Muscle layer of colon (tissue), 2 donors: ENCODE results near the gene KDM1A.
"Not testable (repeated sequence)": the region's sequence is repeated elsewhere in the genome, so short reads cannot be mapped to it uniquely, and the experiment has no call there.

ENCODE experiments used
- H3K27ac ChIP-seq: one replicate; pipeline ENCODE4 v1.7.0; 2013; ENCODE audit warnings: low read depth, mild to moderate bottlenecking, low read length, moderate library complexity
- H3K27me3 ChIP-seq, 2 donors: one replicate each; pipeline ENCODE4 v1.7.0; 2013; ENCODE audit warnings: low read length in 2 of 2, mild to moderate bottlenecking in 2 of 2; ENCODE audit not compliant: insufficient read depth in 2 of 2, control insufficient read depth in 1 of 2
- H3K36me3 ChIP-seq: one replicate; pipeline ENCODE4 v1.7.0; 2013; ENCODE audit warnings: mild to moderate bottlenecking, low read length; ENCODE audit not compliant: insufficient read depth
- H3K4me1 ChIP-seq: one replicate; pipeline ENCODE4 v1.7.0; 2013; ENCODE audit warnings: mild to moderate bottlenecking, low read length; ENCODE audit not compliant: insufficient read depth
- H3K4me3 ChIP-seq, 2 donors: one replicate each; pipeline ENCODE4 v1.7.0; 2013; ENCODE audit warnings: low read length in 2 of 2, low read depth in 1 of 2, mild to moderate bottlenecking in 1 of 2, moderate library complexity in 1 of 2
- H3K9ac ChIP-seq: one replicate; pipeline ENCODE4 v1.7.0; 2013; ENCODE audit warnings: low read length
- H3K9me3 ChIP-seq: one replicate; pipeline ENCODE4 v1.7.0; 2013; ENCODE audit warnings: mild to moderate bottlenecking, low read length
- donor health status: abdominal sarcoma.
- donor health status: Adenocarcinoma of cecum.

Gene KDM1A

GRCh38 chr1:22992384-22992783, 26.9 kb upstream of the KDM1A start:
- H3K9ac ChIP-seq, H3K4me1 ChIP-seq, H3K9me3 ChIP-seq, H3K36me3 ChIP-seq, H3K27me3 ChIP-seq, H3K4me3 ChIP-seq, H3K27ac ChIP-seq: not testable (repeated sequence)

DNA sequence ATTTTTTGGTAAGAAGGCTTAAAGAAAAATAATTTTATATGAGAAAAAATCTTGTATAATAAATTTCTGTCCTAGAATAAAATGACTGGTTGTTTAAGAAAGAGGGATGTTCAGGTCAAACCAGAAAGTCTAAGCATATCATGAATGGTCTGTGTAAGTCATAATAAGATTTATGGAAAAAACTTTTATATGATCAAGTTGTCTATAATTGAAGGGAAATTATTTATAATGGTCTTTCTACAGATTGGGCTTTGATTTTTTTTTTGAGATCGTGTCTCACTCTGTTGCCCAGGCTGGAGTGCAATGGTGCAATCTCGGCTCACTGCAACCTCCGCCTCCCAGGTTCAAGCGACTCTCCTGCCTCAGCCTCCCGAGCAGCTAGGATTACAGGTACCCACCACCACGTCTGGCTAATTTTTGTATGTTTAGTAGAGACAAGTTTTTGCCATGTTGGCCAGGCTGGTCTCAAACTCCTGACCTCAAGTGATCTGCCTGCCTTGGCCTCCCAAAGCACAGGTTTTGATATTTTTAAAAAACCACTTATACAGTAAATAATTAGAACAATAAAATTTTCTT, 26.0 kb upstream of the KDM1A start:
- not testable (repeated sequence) for H3K9me3 ChIP-seq, H3K9ac ChIP-seq, H3K4me3 ChIP-seq, H3K4me1 ChIP-seq, H3K27ac ChIP-seq, H3K27me3 ChIP-seq, H3K36me3 ChIP-seq

DNA sequence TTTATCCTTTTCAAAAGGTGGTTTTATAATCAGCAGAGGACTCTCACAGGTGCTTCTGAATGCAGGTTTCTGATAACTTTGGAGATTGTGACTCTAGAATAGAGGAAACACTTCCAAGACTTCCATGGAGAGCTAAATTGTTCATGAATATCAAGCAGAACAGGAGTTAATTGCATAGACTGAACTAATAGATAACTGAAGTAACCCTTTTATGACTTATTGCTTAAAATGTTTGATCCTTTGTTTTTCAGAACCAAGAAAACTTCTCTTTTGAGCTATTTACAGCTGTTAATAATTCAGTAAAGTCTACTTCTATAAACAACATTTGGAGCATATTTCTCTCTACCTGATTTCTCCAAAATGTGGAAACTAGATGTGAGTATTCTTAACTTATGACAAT, 23.5 kb upstream of the KDM1A start:
- Histone ChIP-seq H3K27ac (no peak overlapping the region), H3K27me3 (no peaks in the 10 kb centered on the region), H3K9me3 (no peaks in the 10 kb centered on the region), H3K9ac (no peak overlapping the region), H3K36me3 (no peaks in the 10 kb centered on the region), H3K4me3 (no peak overlapping the region), H3K4me1 (no peaks in the 10 kb centered on the region)

- H3K27me3 ChIP-seq, H3K27ac ChIP-seq, H3K4me1 ChIP-seq: not testable (repeated sequence)
These were observed 21.7 kb upstream of the KDM1A start for GRCh38 chr1:22997528-22997927.

GRCh38 chr1:23000133-23000532, 19.1 kb upstream of the KDM1A start:
- H3K36me3 ChIP-seq, H3K27ac ChIP-seq, H3K4me1 ChIP-seq, H3K27me3 ChIP-seq, H3K9ac ChIP-seq, H3K9me3 ChIP-seq, H3K4me3 ChIP-seq: not testable (repeated sequence)

More at GRCh38 chr1:22997528-22997927, 21.7 kb upstream of the KDM1A start:
- H3K9ac ChIP-seq, H3K4me3 ChIP-seq, H3K9me3 ChIP-seq, H3K36me3 ChIP-seq: not testable (repeated sequence)

- not testable (repeated sequence) for H3K27ac ChIP-seq, H3K4me1 ChIP-seq, H3K4me3 ChIP-seq
These were observed 17.1 kb upstream of the KDM1A start for GRCh38 chr1:23002218-23002617.

GRCh38 chr1:23004112-23004511, 15.2 kb upstream of the KDM1A start:
- no peak overlapping the region for H3K4me3 ChIP-seq
- no peaks in the 10 kb centered on the region for H3K4me1 ChIP-seq
- no peaks in the 10 kb centered on the region for H3K27me3 ChIP-seq
- no peak overlapping the region for H3K27ac ChIP-seq
- no peak overlapping the region for H3K9ac ChIP-seq
- no peaks in the 10 kb centered on the region for H3K36me3 ChIP-seq
- H3K9me3 ChIP-seq = no peaks in the 10 kb centered on the region

More at GRCh38 chr1:23002218-23002617, 17.1 kb upstream of the KDM1A start:
- H3K9ac ChIP-seq, H3K36me3 ChIP-seq, H3K9me3 ChIP-seq, H3K27me3 ChIP-seq: not testable (repeated sequence)

DNA sequence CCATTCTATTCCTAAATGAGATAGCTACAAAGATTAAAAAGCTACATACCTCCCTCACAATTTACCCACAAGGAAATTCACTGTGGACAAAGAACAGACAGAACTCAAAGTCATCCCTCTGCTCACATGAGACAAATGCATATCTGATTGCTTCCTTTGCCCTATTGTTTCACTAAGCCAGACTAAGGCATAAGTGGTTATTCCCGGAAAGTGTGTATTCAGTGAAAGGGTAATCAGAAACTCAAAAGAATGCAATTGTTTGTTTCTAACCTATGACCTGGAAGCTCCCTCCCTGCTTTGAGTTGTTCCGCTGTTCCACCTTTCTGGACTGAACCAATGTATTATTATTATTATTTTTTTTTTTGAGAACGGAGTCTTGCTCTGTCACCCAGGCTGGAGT, 14.5 kb upstream of the KDM1A start:
- H3K27me3 ChIP-seq, H3K4me1 ChIP-seq, H3K9me3 ChIP-seq, H3K27ac ChIP-seq, H3K4me3 ChIP-seq, H3K9ac ChIP-seq, H3K36me3 ChIP-seq: not testable (repeated sequence)

GRCh38 chr1:23007106-23007505, 12.2 kb upstream of the KDM1A start:
- H3K4me1 ChIP-seq = no peaks in the 10 kb centered on the region
- H3K27me3 ChIP-seq = no peaks in the 10 kb centered on the region

DNA sequence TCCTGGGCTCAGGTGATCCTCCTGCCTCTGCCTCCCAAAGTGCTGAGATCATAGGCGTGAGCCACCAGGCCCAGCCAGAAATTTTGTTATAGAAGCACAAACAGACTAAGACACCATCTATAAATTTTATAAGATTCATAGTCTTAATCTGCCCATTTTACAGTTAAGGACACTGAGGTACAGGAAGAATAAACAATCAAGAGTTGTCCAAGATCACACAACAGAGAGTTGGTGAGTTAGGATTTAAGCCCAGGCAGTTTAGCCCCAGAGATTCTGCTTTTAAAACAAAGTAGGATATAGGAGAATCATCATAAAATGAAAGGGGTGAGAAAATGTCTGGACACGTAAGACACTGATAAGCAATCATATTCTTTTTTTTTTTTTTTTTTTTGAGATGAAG, 10.4 kb upstream of the KDM1A start:
- Histone ChIP-seq H3K27ac (no peak overlapping the region), H3K9me3 (no peaks in the 10 kb centered on the region), H3K4me3 (no peak overlapping the region), H3K36me3 (no peaks in the 10 kb centered on the region), H3K9ac (no peak overlapping the region), H3K27me3 (no peaks in the 10 kb centered on the region), H3K4me1 (no peaks in the 10 kb centered on the region)

More at GRCh38 chr1:23007106-23007505, 12.2 kb upstream of the KDM1A start:
- Histone ChIP-seq H3K9ac (no peak overlapping the region), H3K36me3 (no peaks in the 10 kb centered on the region), H3K9me3 (no peaks in the 10 kb centered on the region), H3K27ac (no peak overlapping the region), H3K4me3 (no peak overlapping the region)

DNA sequence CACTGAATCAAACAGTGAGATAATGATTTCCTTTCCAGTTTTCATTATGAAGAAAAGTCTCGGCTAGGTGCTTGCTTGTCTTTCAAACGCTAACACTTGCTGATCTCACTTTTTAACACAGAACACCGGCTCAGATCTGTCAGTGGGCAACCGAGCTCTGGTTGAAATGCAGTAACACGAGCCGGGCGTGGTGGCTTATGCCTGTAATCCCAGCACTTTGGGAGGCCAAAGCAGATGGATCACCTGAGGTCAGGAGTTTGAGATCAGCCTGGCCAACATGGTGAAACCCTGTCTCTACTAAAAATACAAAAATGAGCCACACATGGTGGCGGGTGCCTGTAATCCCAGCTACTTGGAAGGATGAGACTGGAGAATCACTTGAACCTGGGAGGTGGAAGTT, 9.2 kb upstream of the KDM1A start:
- H3K9ac ChIP-seq, H3K36me3 ChIP-seq, H3K4me1 ChIP-seq, H3K27me3 ChIP-seq, H3K4me3 ChIP-seq, H3K9me3 ChIP-seq, H3K27ac ChIP-seq: not testable (repeated sequence)

- H3K27me3 ChIP-seq = no peaks in the 10 kb centered on the region
- no peaks in the 10 kb centered on the region for H3K4me1 ChIP-seq
- H3K27ac ChIP-seq = no peak overlapping the region
- H3K9me3 ChIP-seq = no peaks in the 10 kb centered on the region
- H3K9ac ChIP-seq = no peak overlapping the region
- H3K4me3 ChIP-seq = no peak overlapping the region
- H3K36me3 ChIP-seq = no peaks in the 10 kb centered on the region
These were observed 5.6 kb upstream of the KDM1A start for GRCh38 chr1:23013657-23014056.
